NCI-H1092 (cell line): ENCODE results near the gene RRP12.
"Not testable (repeated sequence)": the region's sequence is repeated elsewhere in the genome, so short reads cannot be mapped to it uniquely, and the experiment has no call there.

Experiments used
- DNase-seq: peaks from one replicate; lab custom pipeline; 2025; lab: John Stamatoyannopoulos, UW

The RRP12 gene

GRCh38 chr10:97365761-97366351 is 35.3 kb downstream of the RRP12 start:
- no peak for DNase-seq

GRCh38 chr10:97363071-97363470 is 38.1 kb downstream of the RRP12 start:
- DNase-seq, result no peak

- no peak for DNase-seq
Observed at GRCh38 chr10:97362310-97363033, 38.7 kb downstream of the RRP12 start.

GRCh38 chr10:97361537-97361901 is 39.6 kb downstream of the RRP12 start:
- DNase-seq, result peak; percentile 1

GRCh38 chr10:97360705-97361536 is 40.2 kb downstream of the RRP12 start:
- no peak for DNase-seq

GRCh38 chr10:97358781-97359180 is 42.4 kb downstream of the RRP12 start:
- no peak for DNase-seq

- no peak for DNase-seq
Observed at GRCh38 chr10:97358349-97358748, 42.8 kb downstream of the RRP12 start.

GRCh38 chr10:97356918-97357317 is 44.2 kb downstream of the RRP12 start:
- no peak for DNase-seq

- no peak for DNase-seq
Observed at GRCh38 chr10:97356318-97356914, 44.7 kb downstream of the RRP12 start.

- DNase-seq, result no peak
Observed at GRCh38 chr10:97355571-97355975, 45.6 kb downstream of the RRP12 start.

GRCh38 chr10:97353945-97354344 is 47.2 kb downstream of the RRP12 start:
- no peak for DNase-seq

GRCh38 chr10:97349752-97350513 is 51.2 kb downstream of the RRP12 start:
- DNase-seq, result no peak

GRCh38 chr10:97347317-97347716 is 53.8 kb downstream of the RRP12 start:
- no peak for DNase-seq

GRCh38 chr10:97343664-97344063 is 57.5 kb downstream of the RRP12 start:
- not testable (repeated sequence) for DNase-seq

GRCh38 chr10:97341416-97341815 is 59.7 kb downstream of the RRP12 start:
- DNase-seq, result no peak

- DNase-seq, result no peak
Observed at GRCh38 chr10:97338041-97338440, 63.1 kb downstream of the RRP12 start.

GRCh38 chr10:97336942-97337831 is 64.0 kb downstream of the RRP12 start:
- no peak for DNase-seq

GRCh38 chr10:97336446-97336845 is 64.7 kb downstream of the RRP12 start:
- no peak for DNase-seq

GRCh38 chr10:97336006-97336405 is 65.1 kb downstream of the RRP12 start:
- DNase-seq, result no peak

GRCh38 chr10:97335188-97335619 is 65.9 kb downstream of the RRP12 start:
- DNase-seq, result no peak
